Measurements from ENCODE around the gene ABCG5.

GRCh38 chr2:43838560-43839267 lies at the start of gene ABCG5, which contains the start of gene ABCG8:
- TF ChIP-seq SUZ12 (IDR thresholded peaks at IDR 0.05; ENCODE audit: extremely low read depth, insufficient read depth, insufficient read length): no peak
- no peak for TF ChIP-seq YY1 (IDR thresholded peaks at IDR 0.05; ENCODE audit: insufficient read depth, insufficient read length)
- TF ChIP-seq ZNF274 (IDR thresholded peaks at IDR 0.05; ENCODE audit: low read depth, low read length): no peak

Data from NT2/D1 (cell line).